HL-60 (cell line): Measurements from ENCODE around the gene DUS2.
A peak's percentile ranks its signal among the peaks of the same experiment; 100 is the strongest.

Experiments
- DNase-seq, 2 experiments: peaks; one replicate each; pipeline ENCODE4 v3.0.0-alpha.2; 2010 to 2020; ENCODE audit warnings: low read depth in 1 of 2, low spot score in 1 of 2
- H3K27ac ChIP-seq: fragments of 250-450 bp; sonication (Bioruptor Pico); replicated peaks from 2 replicates; pipeline ENCODE4 v1.5.1; 2020; ENCODE audit warnings: mild to moderate bottlenecking, moderate library complexity
- H3K27me3 ChIP-seq: fragments of 250-450 bp; sonication (Bioruptor Pico); 2 replicates; pipeline ENCODE4 v1.5.1; 2021; ENCODE audit warnings: mild to moderate bottlenecking, moderate library complexity; ENCODE audit not compliant: insufficient read depth, poor library complexity, severe bottlenecking
- H3K4me3 ChIP-seq: replicated peaks from 2 replicates; pipeline ENCODE4 v1.5.1; 2011; ENCODE audit warnings: mild to moderate bottlenecking, control low read depth, low read length; ENCODE audit not compliant: insufficient read depth
- CTCF ChIP-seq: IDR thresholded peaks from one replicate; pipeline ENCODE4 v1.5.1; 2011; ENCODE audit warnings: low read length, control low read depth, inconsistent platforms; ENCODE audit not compliant: insufficient read depth
- GABPA ChIP-seq: IDR thresholded peaks from 2 replicates; pipeline ENCODE4 v1.6.1; 2012; ENCODE audit warnings: low read depth
- POLR2AphosphoS5 ChIP-seq: IDR thresholded peaks from 2 replicates; pipeline ENCODE4 v1.6.1; 2012; ENCODE audit warnings: low read depth
- REST ChIP-seq: IDR thresholded peaks from 2 replicates; pipeline ENCODE4 v1.6.1; 2012; ENCODE audit warnings: low read depth; ENCODE audit not compliant: insufficient replicate concordance
- SPI1 ChIP-seq: IDR thresholded peaks from 2 replicates; pipeline ENCODE4 v1.6.1; 2012; ENCODE audit warnings: low read depth, mild to moderate bottlenecking, borderline replicate concordance

Gene DUS2

GRCh38 chr16:68083861-68084503 lies 60.9 kb downstream of the DUS2 start:
- H3K27me3 ChIP-seq: no peaks in the 10 kb centered on the region
- no peak overlapping the region for H3K4me3 ChIP-seq
- TF ChIP-seq CTCF (no peak), REST (no peak), GABPA (no peak), SPI1 (no peak), POLR2AphosphoS5 (no peak)
- H3K27ac ChIP-seq: peak overlapping the region; percentile 97
- peak in 1 of 2 experiments; percentile 55 for DNase-seq

- DNase-seq: peak; percentile 93 to 96
- TF ChIP-seq CTCF (no peak), POLR2AphosphoS5 (peak; percentile 74), SPI1 (peak; percentile 76; the same call in 1 of the 2 replicates), GABPA (no peak), REST (no peak)
- Histone ChIP-seq H3K27me3 (no peaks in the 10 kb centered on the region), H3K4me3 (peak overlapping the region; percentile 53), H3K27ac (peak overlapping the region; percentile 97)
These were observed 61.6 kb downstream of the DUS2 start for GRCh38 chr16:68084504-68085258.

DNA sequence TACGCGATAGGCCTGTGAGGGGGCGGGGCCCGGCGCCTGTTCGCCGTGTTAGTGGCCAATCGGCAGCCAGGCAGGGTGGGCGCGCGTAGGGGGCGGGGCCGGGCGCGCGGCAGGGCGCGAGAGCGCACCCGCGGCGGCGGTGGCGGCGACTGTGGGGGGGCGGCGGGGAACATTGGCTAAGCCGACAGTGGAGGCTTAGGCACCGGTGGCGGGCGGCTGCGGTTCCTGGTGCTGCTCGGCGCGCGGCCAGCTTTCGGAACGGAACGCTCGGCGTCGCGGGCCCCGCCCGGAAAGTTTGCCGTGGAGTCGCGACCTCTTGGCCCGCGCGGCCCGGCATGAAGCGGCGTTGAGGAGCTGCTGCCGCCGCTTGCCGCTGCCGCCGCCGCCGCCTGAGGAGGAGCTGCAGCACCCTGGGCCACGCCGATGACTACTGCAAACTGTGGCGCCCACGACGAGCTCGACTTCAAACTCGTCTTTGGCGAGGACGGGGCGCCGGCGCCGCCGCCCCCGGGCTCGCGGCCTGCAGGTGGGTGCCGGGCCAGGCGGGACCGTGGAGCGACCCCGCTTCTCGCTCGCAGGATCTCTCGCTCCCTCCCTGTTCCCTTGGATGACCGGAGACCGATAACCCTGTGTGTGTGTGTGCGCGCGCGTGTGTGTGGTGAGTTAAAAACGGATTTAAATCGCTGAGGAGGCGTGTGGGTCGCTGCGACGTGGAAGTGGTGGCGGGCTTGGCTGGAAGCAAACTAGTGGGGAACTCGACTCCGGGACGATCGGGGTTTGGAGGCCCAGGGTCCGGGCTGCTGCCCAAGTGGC lies 62.4 kb downstream of the DUS2 start, which contains the start of gene NFATC3:
NFATC3 (plus strand) TSS at position 112 of the 813 bp plus-strand sequence; CDS start at position 424, 312 bp downstream.
- peak within 1 kb of the TSS; percentile 79 for H3K4me3 ChIP-seq
- no peaks in the 10 kb centered on the region for H3K27me3 ChIP-seq
- no peak for TF ChIP-seq REST
- TF ChIP-seq POLR2AphosphoS5: peak; percentile 17; the same call in 1 of the 2 replicates
- no peak for TF ChIP-seq GABPA
- TF ChIP-seq SPI1: no peak
- peak within 1 kb of the TSS; percentile 97 for H3K27ac ChIP-seq
- DNase-seq: peak; percentile 93 to 99
